NCI-H748 (cell line): ENCODE data around the gene MLLT3.

Source experiments
- DNase-seq: peaks from one replicate; lab custom pipeline; 2025; ENCODE audit not compliant: unreplicated experiment; lab: John Stamatoyannopoulos, UW

Gene MLLT3

DNA sequence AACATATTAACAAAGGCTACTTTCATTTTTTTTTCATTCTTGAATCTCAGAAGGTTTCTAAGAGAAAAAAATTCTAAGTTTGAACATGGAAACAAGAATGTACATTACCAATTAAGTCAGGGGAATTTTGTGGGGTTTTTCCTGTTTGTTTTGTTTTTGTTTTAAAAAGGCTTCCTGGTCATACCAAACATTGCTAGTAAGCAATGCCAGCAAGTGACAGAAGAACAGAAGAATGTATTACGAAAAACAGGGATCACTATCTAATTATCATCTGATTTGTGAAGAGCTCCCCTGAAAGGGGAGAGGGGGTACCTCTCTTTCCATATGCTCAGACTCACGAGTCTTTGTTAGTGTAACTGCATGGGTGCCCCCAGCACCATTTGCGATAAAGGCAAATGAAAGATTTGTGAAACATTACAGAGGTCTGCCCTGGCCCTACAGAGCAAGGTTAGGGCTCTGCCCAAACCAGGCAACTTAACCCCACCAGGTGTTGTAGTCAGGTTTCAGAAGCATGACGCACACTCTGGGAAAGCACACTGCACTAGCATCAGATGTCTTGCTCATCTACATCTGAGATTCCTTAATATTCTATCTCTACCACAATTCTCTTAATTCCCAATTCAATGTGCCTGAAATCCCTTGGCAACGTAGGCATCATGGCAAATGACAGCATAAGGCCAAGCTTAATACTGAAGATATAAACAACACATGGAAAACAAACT lies 268.2 kb downstream of the MLLT3 start:
- DNase-seq = no peak

DNA sequence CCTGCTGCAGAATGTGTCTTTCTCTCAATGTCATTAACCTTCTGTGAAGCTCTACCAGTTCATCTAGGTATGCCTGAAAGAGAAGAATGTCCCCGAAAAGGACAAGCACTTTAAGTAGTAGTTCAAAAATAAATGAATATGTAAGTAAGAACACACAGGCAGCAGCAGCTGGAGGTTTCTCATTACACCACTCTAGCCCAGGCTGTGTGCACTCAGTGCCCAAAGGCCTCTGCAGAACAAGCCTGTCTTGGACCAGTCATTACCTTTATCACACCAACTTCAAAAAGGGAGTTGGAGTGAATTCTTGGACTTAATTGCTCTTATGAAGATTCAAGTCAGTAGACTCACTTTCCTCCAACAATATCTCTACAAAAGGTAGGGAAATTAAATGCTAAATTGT lies 268.8 kb downstream of the MLLT3 start:
- DNase-seq = no peak

DNA sequence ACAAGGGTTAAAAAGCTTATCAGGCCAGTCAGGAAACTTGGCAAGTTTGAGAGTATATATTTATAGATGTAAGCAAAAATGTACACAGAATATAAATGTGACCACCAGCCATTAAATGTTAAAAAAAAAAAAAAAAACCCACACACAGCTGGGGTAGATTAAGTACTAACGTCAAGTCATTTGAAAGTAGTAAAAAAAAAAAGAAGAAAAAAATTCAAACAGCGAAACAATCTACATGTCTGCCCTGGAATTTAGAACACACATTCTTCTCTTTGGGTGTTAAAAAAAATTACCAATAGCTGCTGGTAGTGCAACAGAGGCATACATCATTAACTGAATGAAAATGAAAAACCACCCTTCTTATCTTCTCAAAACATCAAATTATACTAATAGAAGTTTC lies 269.7 kb downstream of the MLLT3 start:
- no peak for DNase-seq

DNA sequence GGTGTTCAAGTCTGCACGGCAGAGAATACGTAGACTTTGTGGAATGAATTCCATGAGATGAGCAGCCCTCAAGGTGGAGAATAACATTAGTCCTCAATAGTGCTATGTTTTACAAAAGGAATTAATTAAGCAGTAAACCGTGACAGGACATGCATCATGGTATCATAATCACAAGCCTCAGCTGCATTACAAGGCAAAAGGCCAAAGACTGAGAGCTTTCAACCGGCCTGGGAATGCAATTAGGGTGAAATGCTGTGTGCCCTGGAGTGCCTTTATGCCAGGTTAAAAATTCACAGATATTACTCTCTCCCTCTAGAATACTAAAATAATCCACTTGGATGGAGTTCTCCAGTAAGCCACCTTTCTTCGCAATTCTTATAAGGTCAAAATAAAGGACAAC lies 270.6 kb downstream of the MLLT3 start:
- no peak for DNase-seq

DNA sequence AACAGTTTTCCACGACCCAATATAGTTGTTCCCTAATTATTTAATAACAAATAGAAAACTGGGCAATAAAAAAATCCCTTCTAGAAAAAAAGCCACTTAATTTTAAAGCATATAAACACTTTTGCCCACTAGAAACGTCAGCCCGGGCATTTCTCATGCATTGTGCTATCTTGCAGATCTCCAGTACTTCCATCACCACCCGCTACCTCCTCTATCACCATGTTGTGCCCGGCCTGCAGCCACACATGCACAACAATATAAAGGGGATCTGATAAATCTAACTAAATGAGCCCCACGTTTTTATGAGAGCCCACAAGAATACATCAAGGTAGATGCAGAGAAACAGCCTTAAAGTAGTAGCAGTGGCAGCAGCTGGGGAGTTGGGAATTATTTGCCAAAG lies 272.7 kb downstream of the MLLT3 start:
- no peak for DNase-seq

DNA sequence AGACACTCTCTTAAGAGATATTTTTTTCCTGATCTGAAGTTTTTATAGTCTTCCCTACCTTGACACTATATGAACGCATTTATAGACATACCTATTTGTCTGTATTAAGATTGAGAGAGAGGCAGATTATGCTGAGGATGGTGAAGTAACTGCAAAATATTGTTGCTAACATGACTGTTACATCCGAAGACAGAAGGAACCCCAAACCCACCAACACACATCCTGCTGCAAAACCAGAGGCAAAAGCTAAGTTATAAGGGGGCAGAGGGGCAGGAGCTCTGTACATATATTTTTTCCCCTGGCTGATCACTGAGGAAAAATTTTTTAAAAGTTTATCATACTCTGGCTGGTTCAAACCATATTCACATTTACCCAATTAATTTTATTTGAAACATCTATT lies 279.0 kb downstream of the MLLT3 start:
- no peak for DNase-seq

DNA sequence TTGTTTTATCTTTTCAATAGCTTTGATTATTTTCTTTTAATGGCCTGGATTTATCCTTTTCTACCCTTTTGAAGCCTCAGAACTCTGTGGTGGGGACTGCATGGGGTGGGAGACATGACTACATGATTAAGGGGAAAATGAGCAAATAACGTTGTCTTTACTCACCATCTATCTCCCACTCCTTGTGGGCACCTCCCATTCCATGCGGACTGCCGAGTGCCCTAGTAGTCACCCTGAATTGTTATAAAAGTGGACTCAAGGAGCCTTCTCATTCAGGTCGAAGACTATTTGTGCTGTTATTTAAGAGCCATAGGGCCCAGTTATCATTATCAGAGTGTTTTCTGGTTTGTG lies 281.8 kb downstream of the MLLT3 start:
- DNase-seq = no peak

DNA sequence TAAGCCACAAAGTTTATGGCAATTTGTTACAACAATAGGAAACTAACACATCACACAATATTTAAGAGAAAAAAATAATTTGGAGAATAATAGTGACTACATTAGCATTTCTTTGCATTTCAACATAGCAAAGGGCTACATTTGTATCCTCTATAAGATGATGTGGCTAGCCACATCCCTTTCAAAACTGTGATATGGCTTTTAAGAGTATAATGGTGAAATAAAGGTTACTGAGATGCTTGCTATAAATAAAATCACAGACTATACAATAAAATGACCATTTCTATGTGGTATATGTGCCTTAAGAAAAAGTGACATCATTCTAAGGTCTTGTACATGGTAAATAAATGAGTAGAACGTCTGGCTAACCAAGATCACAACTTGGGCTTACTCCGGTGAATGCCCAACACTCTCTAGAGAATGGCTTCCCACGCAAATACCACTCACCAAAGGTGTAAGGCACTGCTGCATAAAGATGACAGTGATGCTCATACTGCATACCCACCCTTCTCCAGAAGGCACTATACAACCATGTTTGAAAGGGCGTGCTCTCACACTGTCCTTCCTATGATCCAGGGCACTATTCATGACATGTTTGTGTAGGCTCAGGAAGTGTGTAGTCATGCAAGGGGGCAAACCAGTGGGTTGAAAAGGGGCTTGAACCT lies 286.5 kb downstream of the MLLT3 start:
- DNase-seq = no peak

DNA sequence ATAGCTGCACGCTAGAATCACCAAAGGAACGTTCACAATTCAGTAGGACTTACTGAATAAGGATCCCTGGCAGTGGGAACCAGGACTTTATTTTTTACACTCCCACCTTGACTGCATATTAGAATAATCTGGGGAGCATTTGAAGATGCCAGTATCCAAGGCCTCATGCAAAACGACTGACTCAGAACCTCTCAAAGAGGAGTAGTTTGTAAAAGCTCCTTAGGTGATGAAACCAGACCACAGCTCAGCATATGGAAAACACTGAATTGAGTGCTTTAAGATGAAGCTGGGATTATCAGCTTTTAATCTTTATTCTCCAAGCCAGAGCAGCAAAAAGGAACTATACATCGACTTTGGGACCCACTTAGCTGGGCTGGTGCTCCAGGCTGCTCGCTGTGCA lies 288.3 kb downstream of the MLLT3 start:
- DNase-seq = no peak

DNA sequence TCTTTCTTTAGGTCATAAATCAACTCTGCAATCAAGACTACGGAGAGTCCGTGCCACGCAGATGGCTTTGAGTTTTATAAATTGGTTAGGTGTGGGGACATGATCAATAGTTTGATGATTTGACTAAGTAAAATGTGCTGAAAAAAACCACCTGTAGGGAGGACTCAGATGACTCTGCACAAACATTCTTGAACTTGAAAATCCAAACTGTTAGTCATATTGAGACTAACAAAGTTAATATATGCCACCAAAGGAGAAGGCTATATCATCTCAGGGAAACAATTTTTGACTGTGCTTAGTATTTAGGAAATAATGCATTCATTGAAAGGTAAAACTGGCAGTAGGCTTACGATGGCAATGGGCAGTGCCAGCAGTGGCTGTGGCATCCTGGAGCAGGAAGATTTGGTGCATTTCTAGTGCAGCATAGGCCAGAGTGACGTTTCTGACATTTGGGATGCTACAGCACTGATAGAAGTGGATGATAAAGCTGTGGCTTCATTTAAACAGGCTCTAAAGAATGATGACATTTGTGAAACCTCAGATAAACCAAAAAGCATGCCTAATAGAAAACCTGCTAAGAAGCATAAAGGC lies 291.1 kb downstream of the MLLT3 start:
- no peak for DNase-seq

DNA sequence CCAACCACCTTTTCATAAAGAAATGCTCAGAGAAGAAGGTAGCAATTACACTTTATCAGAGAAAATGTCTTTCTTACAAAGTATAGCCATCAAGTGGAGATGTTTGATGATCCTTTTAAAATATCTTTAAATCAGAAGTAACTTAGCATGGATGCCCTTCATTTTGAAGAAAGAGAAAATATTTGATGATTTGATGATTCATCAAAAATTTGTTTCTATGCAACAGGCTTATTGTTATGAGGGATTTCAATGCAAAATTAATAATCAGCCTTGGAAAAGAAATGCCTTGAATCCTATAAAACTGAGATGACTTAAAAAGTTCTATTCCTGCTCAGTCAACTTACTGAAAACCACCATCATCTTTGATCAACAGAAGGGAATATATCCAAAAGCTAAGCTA lies 291.6 kb downstream of the MLLT3 start:
- DNase-seq = no peak

DNA sequence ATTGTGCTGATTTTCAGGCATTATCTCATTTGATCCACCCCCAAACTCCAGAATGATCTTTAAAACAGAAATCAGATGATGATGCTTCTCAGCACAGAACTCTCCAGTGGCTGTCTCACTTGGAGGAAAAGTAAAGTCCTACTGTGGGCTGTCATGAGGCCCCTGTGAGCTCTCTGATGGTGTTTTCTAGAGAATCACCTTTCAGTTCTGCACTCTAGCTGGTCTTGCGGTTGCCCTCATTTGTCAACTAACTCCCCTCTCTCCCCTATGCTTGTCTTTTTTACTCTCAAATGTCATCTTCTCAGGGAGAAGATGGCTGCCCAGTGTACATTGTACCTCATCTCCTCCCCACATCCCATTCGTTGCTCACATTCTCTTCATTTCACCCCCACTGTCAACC lies 295.8 kb downstream of the MLLT3 start:
- no peak for DNase-seq

DNA sequence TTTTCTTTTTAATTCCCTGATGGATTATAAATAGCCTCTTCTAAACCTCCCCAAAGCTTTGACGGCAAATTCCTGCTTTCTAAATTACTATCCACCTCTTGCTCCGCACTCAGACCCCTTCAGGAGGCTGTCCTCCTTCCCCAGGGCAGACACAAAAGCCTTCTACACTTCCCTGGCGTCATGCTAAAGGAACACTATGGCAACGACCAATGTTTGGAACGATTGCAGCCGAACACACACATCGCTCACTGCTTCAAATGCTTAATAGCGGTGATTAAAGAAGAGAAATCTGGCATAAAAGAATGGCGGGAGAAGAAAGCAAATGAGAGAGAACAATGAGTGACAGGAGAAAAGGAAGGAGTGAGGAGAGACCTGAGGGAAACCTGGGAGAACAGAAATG lies 297.3 kb downstream of the MLLT3 start:
- DNase-seq = peak; percentile 50

DNA sequence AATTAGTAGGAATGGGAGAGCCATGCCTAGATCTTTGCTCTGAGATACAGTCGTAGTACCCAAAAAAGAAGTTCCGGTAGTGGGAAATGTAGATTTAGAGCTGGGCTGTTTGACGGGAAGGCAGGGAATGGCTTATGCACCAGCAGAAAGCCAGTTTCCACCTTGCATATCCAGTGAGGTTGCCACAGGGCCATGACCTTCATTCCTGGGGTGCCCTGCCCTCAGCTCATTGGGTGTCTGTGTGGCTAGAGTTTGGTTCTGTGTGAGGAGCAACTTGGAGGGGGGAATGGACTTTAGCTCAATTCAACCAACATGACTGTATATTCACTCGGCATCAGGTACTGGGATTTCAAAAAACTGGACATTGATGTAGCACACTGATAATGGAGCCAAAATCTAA lies 300.1 kb downstream of the MLLT3 start:
- no peak for DNase-seq

DNA sequence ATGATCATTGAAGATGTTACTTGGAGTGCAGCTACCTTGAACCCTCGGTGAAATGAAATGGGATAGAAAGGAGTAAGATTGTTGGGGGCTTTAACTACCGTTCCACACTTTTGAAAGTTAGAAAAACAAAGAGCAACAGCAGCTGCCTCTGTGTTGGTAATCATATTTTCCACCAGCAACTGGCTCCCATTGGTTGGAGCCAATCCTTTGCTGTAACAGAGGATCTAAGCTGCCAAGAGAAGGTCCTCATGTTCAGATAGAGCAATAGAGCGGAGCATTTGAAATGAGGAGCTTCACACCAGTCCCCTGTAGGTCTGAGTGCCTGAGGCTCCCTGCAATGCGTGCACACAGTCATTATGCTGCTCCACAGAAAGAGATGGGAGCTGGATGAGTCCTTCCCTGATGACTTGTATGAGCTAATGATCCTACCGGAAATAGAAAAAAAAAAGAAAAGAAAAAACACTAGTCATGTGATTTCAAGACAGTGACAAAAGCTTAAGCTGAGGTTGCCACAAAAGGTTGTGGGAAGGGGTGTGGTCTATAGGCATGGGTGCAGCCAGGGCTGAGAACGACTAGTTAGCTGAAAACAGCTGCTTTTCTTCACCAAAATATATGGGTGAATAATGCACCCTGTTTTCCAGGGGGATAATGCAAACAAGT lies 300.7 kb downstream of the MLLT3 start:
- no peak for DNase-seq

DNA sequence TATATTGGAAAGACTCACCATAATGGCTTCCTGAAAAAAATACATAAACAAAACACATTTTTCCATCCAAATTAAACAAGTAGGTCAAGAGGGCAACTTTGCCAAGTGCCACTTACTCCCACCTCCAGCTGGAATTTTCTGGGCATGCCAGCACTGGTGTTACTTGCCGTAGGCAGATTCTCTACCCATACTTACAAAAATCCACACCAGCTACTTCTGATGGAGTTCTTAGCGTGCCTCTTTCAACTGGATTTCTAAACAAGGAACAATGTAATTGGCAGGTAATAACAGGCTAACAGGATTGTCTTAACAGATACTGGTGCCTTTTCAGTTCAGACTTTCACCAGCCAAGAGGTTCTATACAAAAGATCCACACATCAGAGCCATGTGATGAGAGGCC lies 301.4 kb downstream of the MLLT3 start:
- DNase-seq = no peak

DNA sequence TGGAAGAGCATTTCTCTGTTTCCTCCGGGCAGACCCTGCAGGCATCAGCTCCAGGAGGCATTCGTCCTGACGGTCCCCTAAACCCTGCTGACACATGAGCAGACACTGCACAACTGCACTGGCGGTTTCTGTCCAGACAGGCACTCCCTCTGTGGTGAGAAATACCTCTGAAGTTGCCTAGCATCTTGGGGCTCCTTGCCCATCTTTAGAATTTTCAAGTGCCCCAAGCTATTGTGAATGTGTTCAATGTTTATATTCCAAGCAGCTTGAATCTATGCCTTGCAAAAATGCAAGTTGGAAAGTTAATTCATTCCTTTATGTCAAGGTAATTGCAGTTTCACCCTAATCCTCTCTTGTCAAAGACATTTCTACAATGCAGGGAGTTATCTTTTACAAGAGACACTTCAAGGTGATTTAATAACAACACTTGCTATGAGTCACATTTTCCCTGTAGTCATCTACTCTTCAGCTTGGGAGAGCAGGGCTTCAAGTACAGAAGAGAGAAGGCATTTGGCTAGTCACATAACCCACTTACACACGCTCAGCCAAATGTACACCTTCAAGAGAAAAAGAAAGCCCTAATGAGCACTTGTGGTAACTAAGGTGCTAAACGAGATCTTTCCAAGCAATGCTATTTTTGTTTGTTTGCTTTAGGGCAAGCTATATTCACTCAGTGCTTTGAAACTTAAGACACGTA lies 302.5 kb downstream of the MLLT3 start:
- DNase-seq = peak; percentile 64

DNA sequence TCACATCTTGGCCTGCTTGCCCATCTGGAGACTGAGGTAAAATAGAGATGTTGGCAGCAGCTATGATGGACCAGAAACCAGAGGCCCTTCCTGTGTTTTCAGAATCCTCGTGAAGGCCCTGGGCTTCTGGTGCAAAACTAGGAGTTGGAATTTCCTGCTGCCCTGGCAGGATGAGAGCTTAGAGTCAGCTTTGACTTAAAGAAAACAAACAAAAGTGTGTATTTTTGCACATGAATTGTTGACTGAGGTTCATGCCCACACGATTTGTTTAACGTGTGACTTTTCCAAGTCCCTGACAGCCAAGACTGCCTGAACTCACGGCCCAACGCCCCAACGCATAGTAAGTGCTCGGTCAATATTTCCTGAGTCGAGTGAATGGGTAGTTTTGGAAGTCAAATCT lies 303.1 kb downstream of the MLLT3 start:
- no peak for DNase-seq

DNA sequence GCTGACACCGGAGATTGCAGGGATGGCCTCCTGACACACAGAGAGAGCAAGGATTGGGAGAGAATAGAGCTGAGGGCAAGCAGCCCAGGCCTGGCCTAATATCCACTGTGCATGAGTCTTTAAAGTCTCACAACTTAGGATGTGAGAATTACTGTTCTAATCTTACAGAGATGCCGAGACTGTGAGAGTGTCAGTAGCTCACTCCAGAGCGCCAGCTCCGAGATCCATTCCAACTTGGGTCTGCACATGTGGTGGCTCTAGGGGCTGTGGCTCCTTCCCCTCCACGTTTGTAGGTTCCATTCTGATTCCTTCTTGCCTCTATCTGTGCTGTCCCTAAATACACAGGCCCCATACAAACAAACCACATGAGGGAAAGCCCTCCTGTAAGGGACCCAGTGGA lies 304.6 kb downstream of the MLLT3 start:
- DNase-seq = no peak

DNA sequence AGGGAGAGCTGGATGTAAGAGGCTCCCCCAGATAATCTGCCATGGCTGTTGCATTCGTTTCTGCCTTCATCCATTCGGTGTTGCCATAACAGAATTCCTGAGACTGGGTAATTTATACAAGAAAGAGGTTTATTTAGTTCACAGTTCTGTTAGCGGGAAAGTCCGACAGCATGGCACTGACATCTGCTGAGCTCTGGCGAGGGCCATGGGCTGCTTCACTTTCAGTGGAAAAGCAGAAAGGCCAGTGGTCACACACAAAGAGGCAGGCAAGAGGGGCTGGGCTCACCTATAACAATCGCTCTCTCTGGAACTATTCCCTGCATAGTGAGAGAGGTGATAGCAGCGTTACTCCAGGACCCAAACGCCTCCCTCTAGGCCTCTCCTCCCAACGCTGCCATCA lies 305.9 kb downstream of the MLLT3 start:
- DNase-seq = no peak

DNA sequence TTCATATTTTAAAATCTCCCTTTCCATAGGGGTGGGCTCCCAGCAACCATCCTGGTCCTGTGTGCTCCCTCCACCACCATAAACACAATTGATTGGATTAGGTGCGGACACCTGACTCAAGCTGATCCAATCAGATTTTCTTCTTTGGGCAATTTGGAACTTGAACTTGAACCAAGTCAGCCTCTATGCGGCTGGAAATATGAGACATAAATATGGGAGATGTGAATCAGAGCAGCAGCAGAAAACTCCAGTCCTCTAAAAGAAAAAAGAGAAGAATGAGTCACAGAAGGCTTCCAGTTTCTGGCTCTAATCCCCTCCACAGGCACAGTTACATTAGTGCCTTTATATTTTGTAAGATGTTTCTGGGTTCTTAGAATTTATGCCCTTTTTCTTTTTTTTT lies 306.6 kb downstream of the MLLT3 start:
- DNase-seq = no peak

DNA sequence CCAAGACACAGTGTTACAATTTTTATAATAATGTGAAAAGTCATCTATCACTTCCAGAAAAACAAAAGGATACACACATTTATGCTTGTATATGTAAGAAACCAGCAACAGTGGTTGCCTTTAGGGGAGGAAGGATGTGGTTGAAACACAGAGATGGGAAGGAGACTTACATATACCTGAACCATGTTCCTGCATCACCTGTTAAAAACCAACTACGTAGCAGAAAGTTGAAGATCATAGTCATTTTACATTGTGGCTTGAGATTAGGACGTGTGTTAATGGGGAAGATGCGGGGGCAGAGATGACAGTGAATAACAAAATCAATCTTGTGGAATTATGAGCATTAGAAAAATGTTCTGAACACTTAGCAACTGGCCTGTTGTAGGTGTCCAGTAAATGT lies 307.3 kb downstream of the MLLT3 start:
- no peak for DNase-seq
